GM18499 (cell line): ENCODE measurements around the gene SIX3.

Experiments used
- ATAC-seq: cut with Tn5 transposase; IDR thresholded peaks from one replicate; pipeline ENCODE4 v1.9.1; 2021; ENCODE audit warnings: moderate number of reproducible peaks; ENCODE audit not compliant: insufficient read depth, unreplicated experiment

Gene SIX3

DNA sequence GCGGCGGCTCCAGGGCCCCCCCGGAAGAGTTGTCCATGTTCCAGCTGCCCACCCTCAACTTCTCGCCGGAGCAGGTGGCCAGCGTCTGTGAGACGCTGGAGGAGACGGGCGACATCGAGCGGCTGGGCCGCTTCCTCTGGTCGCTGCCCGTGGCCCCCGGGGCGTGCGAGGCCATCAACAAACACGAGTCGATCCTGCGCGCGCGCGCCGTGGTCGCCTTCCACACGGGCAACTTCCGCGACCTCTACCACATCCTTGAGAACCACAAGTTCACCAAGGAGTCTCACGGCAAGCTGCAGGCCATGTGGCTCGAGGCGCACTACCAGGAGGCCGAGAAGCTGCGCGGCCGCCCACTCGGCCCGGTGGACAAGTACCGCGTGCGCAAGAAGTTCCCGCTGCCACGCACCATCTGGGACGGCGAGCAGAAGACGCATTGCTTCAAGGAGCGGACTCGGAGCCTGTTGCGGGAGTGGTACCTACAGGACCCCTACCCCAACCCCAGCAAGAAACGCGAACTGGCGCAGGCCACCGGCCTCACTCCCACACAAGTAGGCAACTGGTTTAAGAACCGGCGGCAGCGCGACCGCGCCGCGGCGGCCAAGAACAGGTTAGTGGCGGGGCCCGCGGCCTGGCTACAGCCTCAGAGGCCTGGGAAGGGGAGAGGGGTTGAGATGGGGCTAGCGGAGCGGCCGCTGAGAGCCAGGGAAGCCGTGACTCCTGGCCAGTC lies 965 bp downstream of the SIX3 start:
- no peak for ATAC-seq

- ATAC-seq: no peak
Observed at GRCh38 chr2:44943031-44943692, 1.7 kb downstream of the SIX3 start.

- no peak for ATAC-seq
Observed at GRCh38 chr2:44943693-44944101, 2.2 kb downstream of the SIX3 start.

DNA sequence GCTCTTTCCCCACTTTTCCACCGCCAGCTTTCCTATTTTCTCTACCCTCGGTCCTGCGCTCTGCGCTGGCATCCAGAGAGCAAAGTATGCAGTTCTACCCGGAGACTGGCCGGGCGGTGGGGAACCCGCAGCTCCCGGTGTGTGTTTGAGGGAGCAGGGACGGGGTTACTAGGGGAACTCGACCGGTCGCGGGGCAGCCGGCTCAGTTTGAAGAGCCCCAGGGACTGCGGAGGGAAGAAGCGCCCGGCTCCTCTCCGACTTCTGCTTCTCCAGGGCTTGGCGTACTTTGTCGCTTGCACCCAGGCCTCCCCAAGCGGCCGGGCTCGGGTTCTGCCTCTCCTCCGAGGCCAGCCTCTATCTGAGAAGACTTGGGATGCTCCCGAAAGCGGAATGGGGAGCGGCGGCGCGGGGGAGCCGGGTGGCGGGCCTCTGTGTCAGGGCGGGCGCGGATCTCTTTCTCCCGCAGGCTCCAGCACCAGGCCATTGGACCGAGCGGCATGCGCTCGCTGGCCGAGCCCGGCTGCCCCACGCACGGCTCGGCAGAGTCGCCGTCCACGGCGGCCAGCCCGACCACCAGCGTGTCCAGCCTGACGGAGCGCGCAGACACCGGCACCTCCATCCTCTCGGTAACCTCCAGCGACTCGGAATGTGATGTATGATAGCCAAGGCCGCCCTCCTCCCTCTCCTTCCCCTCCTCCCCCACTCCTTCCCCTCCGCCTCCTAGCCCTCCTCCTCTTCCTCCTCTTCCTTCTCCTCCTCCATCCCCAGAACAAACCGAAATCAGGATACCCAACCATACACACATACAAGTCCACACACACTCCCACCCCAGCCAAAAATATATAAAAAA lies 2.8 kb downstream of the SIX3 start:
- ATAC-seq: no peak

GRCh38 chr2:44944952-44945612 lies 3.6 kb downstream of the SIX3 start:
- ATAC-seq: no peak

DNA sequence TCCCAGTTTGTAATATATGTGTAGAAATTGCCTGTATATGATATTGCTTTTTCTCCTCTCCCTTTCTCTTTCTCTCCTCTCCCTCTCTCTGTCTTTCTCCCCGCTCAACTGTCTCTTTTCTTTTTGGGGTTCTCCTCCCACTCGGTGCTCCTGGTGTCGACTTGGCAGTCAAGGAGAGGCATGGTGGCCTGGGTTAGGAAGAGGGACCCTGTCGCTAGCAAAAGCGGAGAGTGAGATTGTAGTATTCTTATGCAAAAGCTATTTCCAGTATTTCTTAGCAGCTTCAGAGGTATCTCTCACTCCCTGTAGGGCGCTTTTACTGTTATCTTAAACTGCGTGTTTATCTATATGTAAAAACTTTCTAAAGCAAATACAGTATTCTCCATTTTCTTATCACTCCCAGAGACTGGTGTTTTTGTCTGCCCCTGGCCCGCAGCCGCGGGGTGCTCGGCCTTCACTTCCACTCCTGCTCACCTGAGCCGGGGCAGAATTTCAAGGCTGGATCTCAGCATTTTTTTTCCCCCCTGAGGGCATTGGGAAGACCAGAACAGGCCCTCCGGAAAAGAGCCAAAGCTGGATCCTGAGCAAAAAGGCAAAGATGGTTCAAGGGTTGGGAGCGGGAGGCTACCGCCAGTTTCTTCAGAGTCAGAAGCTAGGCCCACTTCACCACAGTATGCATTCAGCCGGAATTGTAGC lies 4.3 kb downstream of the SIX3 start:
- ATAC-seq: no peak

GRCh38 chr2:44946372-44947027 lies 5.0 kb downstream of the SIX3 start:
- ATAC-seq: no peak

DNA sequence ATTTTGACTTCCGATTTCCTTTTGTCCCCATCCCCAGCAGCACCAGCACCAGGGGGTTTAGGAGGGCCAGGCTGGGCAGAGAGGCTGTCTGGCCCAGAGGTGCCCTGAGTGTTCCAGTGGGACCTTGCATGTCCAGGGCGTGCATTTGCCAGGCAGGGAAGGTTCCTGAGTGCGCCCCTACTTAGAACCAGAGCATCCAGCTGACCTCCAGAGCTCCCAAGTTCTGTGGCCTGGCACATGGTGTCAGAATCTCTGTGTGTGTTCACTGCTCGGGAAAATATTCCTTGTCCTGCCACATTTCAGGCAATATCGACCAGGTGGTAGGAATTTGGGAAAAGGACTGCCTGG lies 5.5 kb downstream of the SIX3 start:
- no peak for ATAC-seq

DNA sequence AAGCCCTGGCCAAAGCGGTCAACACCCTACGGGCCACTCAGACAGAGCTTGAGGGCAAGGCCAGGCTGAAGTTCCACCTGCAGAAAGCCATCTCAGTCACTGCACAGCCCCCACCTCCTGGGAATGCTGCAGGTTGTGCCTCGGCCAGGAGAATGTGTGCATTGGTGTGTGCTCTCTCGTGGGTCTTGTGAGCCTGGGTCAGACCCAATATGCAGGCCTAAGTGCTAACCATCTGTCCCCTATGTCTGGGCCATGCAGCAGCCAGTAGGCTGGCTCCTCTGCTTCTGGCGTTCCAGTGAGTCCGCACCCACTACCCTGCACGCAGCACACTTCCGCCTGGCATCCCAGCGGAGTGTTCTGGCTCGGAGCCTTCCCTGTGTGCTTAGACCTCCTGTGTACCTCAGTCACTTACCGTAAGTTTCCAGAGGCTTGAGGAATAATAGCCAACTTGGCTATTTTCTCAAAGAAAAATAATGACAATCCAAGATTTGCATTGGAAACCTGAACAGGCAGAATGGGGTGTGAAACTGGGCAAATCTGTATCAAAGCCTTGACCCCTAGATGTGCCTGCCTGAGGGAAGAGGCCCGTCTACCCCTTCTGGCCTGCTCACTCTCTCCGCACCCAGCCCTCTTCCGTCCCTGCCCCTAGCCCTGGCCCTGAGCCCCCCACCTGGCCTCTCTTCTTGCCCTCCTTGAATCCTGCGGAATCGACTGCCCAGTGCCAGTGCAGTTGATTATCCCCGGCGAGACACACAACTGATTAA lies 7.2 kb downstream of the SIX3 start:
- no peak for ATAC-seq

GRCh38 chr2:44949329-44950151 lies 8.0 kb downstream of the SIX3 start:
- no peak for ATAC-seq

DNA sequence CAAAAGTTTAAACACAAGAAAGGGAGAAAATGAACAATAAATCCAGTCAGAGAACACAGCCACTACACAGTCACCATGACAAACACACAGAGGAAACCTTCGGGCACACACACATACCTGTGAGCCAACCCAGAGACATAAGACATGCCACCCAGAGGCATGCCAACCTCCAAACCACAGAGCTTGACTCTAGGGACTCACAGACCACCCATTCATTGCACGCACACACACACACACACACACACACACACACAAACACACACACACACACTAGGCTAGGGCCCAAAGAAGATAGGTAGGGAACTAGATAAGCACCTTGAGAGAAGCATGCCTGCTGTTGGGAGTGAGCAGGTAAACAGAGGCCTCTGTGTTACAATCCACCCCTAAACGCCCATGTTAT lies 9.1 kb downstream of the SIX3 start:
- no peak for ATAC-seq

- no peak for ATAC-seq
Observed at GRCh38 chr2:44951124-44951523, 9.6 kb downstream of the SIX3 start.

- no peak for ATAC-seq
Observed at GRCh38 chr2:44951714-44952113, 10.2 kb downstream of the SIX3 start.

GRCh38 chr2:44952143-44952805 lies 10.8 kb downstream of the SIX3 start:
- ATAC-seq: no peak

DNA sequence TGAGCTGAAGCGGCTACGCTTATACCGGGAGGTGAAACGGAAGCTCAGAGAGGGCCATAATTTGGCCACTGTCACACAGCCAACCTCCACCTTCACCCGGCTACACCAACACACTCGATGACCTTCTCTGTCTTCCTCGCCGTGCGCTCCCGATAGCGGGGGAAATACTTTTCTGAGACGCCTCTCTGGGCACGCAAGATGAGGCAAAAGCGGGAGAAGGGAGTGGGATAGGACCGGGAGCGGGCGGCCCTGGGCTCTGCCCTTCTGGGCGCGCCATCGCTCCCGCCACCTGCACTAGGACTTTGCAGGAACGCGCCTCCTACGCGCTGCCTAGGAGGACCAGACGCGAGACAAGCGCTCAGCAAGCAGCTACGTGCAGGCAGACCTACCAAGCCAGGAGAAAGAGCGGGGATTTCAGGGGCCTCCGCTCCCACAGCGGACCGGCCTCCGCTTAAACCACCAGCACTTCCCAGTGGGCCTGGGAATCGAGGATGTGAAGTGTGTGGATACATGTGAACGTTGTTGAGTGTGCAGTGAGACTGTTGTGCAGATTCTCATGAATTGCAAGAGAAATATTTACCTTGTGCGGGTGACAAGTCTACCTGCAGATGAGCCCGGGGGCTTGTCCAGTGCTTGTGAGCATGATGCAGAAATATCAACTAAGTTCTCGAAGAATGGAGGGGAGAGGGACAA lies 11.4 kb downstream of the SIX3 start:
- ATAC-seq: no peak

DNA sequence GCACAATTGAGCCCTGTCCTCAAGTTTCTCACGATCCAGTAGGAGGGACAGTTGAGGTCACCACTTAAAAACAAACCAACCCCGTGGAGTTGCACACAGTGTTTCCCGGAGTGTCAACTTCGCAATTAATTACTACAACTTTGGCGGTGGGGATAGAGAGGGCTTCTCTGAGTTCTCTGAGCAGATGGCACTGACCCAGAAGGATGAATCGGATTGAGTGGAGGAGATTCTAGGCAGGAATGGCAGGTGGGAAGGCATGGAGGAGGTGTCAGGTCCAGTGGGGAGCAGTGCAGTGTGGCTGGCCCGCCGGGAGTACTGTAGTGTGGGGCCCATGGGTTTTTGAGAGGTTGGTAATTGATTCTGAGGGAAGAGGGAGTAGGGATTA lies 12.0 kb downstream of the SIX3 start:
- no peak for ATAC-seq

- no peak for ATAC-seq
Observed at GRCh38 chr2:44954447-44954888, 13.0 kb downstream of the SIX3 start.
